Small intestine (tissue), 7 donors: Measurements from ENCODE around the gene ACADVL. TPM values are rescaled to one million over a fixed set of nuclear protein-coding genes. Genes with fewer than 3 reads are reported as not detected.
A peak's percentile ranks its signal among the peaks of the same experiment; 100 is the strongest.

Experiments
- DNase-seq, 2 donors: peaks; one replicate each; pipeline versions ENCODE4 v3.0.0 to v3.0.0-alpha.2; 2013
- FAIRE-seq: peaks from 2 replicates; lab custom pipeline; 2012; peaks lifted over from hg19 to GRCh38; lab: Jason Lieb, UNC
- H3K27ac ChIP-seq, 3 donors: one replicate each; pipeline ENCODE4 v1.5.1; 2013; ENCODE audit warnings: low read length in 2 of 3, mild to moderate bottlenecking in 2 of 3, control low read depth in 1 of 3, inconsistent platforms in 1 of 3, low read depth in 1 of 3, moderate library complexity in 1 of 3
- H3K27me3 ChIP-seq, 3 donors: one replicate each; pipeline ENCODE4 v1.6.1; 2013; ENCODE audit warnings: low read length in 3 of 3, inconsistent platforms in 1 of 3; ENCODE audit not compliant: control insufficient read depth in 3 of 3, insufficient read depth in 3 of 3
- H3K36me3 ChIP-seq, 3 donors: one replicate each; pipeline ENCODE4 v1.6.1; 2013; ENCODE audit warnings: low read length in 3 of 3, inconsistent platforms in 1 of 3, low read depth in 1 of 3, mild to moderate bottlenecking in 1 of 3, moderate library complexity in 1 of 3; ENCODE audit not compliant: control insufficient read depth in 3 of 3, insufficient read depth in 2 of 3
- H3K4me1 ChIP-seq, 3 donors: one replicate each; pipeline ENCODE4 v1.6.1; 2013; ENCODE audit warnings: low read length in 2 of 3, inconsistent platforms in 1 of 3, low read depth in 1 of 3, mild to moderate bottlenecking in 1 of 3, moderate library complexity in 1 of 3; ENCODE audit not compliant: control insufficient read depth in 3 of 3, insufficient read depth in 2 of 3
- H3K4me3 ChIP-seq, 3 donors: one replicate each; pipeline ENCODE4 v1.5.1; 2013; ENCODE audit warnings: low read length in 3 of 3, control low read depth in 1 of 3, inconsistent platforms in 1 of 3, low read depth in 1 of 3, mild to moderate bottlenecking in 1 of 3, moderate library complexity in 1 of 3
- H3K9me3 ChIP-seq, 2 donors: one replicate each; pipeline ENCODE4 v1.6.1; 2013; ENCODE audit warnings: low read depth in 1 of 2, low read length in 1 of 2; ENCODE audit not compliant: control insufficient read depth in 2 of 2, insufficient read depth in 1 of 2
- WGBS, 3 donors: extraction: QIAGEN DNeasy Blood & Tissue Kit; methylation state at CpG; one replicate each; pipeline ENCODE4 v1.1.7; 2013; 5-methylcytosine and 5-hydroxymethylcytosine counted together
- polyA plus RNA-seq, 4 donors: library from polyadenylated mRNA; stranded (reverse) in 3 of 4; unstranded in 1 of 4; fragments of 200-250 nt in 3 of 4; fragments of 120-200 nt in 1 of 4; gene quantifications; one replicate each; pipeline versions ENCODE4 v1.2.1 to v1.2.3, GENCODE V29; 2013
- donor health status: healthy with polysubstance abuse.
- donor health status: control.
- donor health status: control.
- donor health status: Bipolar disorder and iron deficiency.
- donor health status: healthy.

ACADVL gene
- polyA plus RNA-seq, 4 donors, result 424 to 2,630 (median 1,444) TPM

DNA sequence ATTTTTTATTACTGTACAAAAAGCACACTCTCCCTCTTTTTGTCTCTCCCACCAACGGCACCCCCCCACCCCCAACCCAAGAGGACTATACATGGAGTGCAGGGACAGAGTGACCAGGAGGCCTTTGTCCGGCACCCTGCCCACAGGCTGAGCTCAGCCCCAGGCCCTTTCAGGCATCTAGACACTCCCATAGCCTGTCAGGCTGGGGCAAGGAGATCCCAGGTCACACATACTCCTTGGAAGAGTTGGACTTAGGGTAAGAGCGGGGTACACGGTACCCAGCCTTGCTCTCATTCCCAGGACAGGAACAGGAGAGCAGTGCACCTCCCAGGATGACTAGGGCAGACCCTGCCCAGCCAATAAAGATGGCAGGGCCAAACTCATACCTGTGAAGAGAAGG is 40.4 kb downstream of the ACADVL start:
- Histone ChIP-seq H3K27ac (peak overlapping the region; percentile 95 to 99 (median 99)), H3K4me1 (peaks cover 0 to 44% (median 0%) of the 10 kb centered on the region in 3 donors)
- DNase-seq, result peak; percentile 45 to 53

GRCh38 chr17:7260651-7261378 is 41.1 kb downstream of the ACADVL start:
- no peaks in the 10 kb centered on the region for H3K9me3 ChIP-seq
- peaks cover 0 to 44% (median 0%) of the 10 kb centered on the region in 3 donors for H3K4me1 ChIP-seq
- DNase-seq (peak; percentile 76 to 86), FAIRE-seq (no peak)
- WGBS, 3 donors, result 1 to 9% (median 3%) methylated on average over 43 to 54 of the region's 54 CpGs
- H3K27ac ChIP-seq, result peak overlapping the region; percentile 95 to 99 (median 99)
- H3K36me3 ChIP-seq, result peaks cover 0 to 50% (median 5%) of the 10 kb centered on the region in 3 donors
- peak overlapping the region; percentile 75 to 89 (median 76) for H3K4me3 ChIP-seq
- peaks cover 0 to 6% (median 0%) of the 10 kb centered on the region in 3 donors for H3K27me3 ChIP-seq

More for the DNA sequence above, 40.4 kb downstream of the ACADVL start:
- H3K36me3 ChIP-seq, result peaks cover 0 to 56% (median 5%) of the 10 kb centered on the region in 3 donors
- no peak for FAIRE-seq
- 32 to 61% (median 54%) methylated on average over 4 of the region's 4 CpGs for WGBS, 3 donors
- H3K9me3 ChIP-seq, result no peaks in the 10 kb centered on the region
- peak overlapping the region; percentile 75 to 89 (median 76) for H3K4me3 ChIP-seq
- H3K27me3 ChIP-seq, result peaks cover 0 to 6% (median 0%) of the 10 kb centered on the region in 3 donors

DNA sequence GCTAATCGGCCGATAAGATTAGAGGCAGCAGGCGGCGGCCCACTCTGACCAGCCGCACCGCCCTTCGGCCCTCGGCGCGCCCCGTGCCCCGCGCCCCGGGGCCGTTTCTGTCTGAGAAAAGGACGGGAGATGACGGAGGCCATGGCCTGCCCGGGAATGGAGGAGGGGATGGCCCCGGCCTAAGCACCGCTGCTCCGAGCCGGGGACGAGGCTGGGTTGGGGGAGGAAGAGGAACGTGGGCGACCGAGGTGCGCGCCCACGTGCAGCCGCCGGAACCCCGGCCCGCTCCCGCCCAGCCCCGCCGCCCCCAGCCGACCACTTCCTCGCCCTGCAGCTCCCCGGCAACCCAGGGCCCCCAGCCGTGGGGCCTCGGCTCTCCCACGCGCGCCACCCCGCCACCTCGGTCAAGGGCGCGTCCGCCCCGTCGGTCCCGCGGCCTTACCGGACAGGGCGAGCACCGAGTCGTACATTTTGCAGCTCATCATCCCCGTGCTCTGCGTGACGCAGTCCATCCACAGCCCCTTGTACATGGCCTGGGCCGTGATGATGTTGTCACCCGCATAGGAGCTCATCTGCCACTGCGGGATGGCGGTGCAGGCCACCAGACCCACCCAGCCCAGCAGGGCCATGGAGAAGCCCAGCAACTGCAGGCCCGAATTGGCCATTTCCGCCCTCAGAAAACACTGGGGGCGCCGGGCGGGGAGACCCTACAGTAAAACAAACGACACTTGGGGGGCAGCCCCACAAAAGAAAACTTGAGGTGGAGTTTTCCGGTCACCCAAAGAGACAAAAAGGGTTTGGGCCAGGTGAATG is 41.8 kb downstream of the ACADVL start:
- Histone ChIP-seq H3K27me3 (peaks cover 0 to 6% (median 0%) of the 10 kb centered on the region in 3 donors), H3K9me3 (no peaks in the 10 kb centered on the region), H3K27ac (peak overlapping the region; percentile 95 to 99 (median 99)), H3K4me1 (peaks cover 0 to 40% (median 0%) of the 10 kb centered on the region in 3 donors), H3K36me3 (peaks cover 0 to 42% (median 4%) of the 10 kb centered on the region in 3 donors), H3K4me3 (peak overlapping the region; percentile 75 to 89 (median 76))
- FAIRE-seq (no peak), DNase-seq (no peak)
- 2 to 5% (median 4%) methylated on average over 54 to 71 of the region's 71 CpGs for WGBS, 3 donors

GRCh38 chr17:7262192-7262934 is 42.6 kb downstream of the ACADVL start, which contains the start of gene CLDN7:
TSS of gene CLDN7 (minus strand) at chr17:7262478. CDS start at chr17:7262043, 435 bp downstream.
- peaks cover 0 to 6% (median 0%) of the 10 kb centered on the region in 3 donors for H3K27me3 ChIP-seq
- peaks cover 0 to 35% (median 2%) of the 10 kb centered on the region in 3 donors for H3K36me3 ChIP-seq
- DNase-seq (peak; percentile 97 to 98), FAIRE-seq (no peak)
- WGBS, 3 donors, result 4 to 7% (median 5%) methylated on average over 40 to 64 of the region's 64 CpGs
- H3K9me3 ChIP-seq, result no peaks in the 10 kb centered on the region
- peak within 1 kb of the TSS; percentile 75 to 89 (median 76) for H3K4me3 ChIP-seq
- H3K4me1 ChIP-seq, result peaks cover 0 to 33% (median 0%) of the 10 kb centered on the region in 3 donors
- H3K27ac ChIP-seq, result peak within 1 kb of the TSS; percentile 95 to 99 (median 99)

GRCh38 chr17:7262935-7263800 is 43.4 kb downstream of the ACADVL start:
- 0 to 6% (median 4%) methylated on average over 25 to 26 of the region's 26 CpGs for WGBS, 3 donors
- H3K27ac ChIP-seq, result peak overlapping the region; percentile 95 to 99 (median 97)
- peaks cover 0 to 6% (median 0%) of the 10 kb centered on the region in 3 donors for H3K27me3 ChIP-seq
- peaks cover 0 to 27% (median 2%) of the 10 kb centered on the region in 3 donors for H3K36me3 ChIP-seq
- H3K4me1 ChIP-seq, result peaks cover 0 to 25% (median 0%) of the 10 kb centered on the region in 3 donors
- no peaks in the 10 kb centered on the region for H3K9me3 ChIP-seq
- FAIRE-seq (no peak), DNase-seq (peak; percentile 94 to 97)
- peak overlapping the region; percentile 54 to 76 (median 74) for H3K4me3 ChIP-seq

DNA sequence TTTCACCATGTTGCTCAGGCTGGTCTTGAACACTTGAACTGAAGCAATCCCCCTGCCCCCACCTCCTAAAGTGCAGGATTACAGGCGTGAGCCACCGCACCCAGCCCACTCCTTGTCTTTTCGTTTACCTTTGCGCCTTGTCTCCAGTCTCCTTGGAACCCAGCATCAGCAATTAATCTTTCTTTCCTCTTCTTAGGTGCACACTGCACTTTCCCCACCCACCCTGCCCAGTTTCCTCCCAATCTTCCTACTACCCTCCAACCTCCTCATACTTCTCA is 44.0 kb downstream of the ACADVL start:
- Histone ChIP-seq H3K4me1 (peaks cover 0 to 20% (median 0%) of the 10 kb centered on the region in 3 donors), H3K36me3 (peaks cover 0 to 22% (median 2%) of the 10 kb centered on the region in 3 donors), H3K4me3 (peak overlapping the region in 2 of 3 donors; percentile 74 to 76), H3K9me3 (no peaks in the 10 kb centered on the region), H3K27me3 (peaks cover 0 to 6% (median 0%) of the 10 kb centered on the region in 3 donors), H3K27ac (peak overlapping the region; percentile 95 to 99 (median 97))
- DNase-seq (peak; percentile 71 to 89), FAIRE-seq (no peak)
- WGBS, 3 donors, result 9 to 31% (median 28%) methylated on average over 4 of the region's 4 CpGs

DNA sequence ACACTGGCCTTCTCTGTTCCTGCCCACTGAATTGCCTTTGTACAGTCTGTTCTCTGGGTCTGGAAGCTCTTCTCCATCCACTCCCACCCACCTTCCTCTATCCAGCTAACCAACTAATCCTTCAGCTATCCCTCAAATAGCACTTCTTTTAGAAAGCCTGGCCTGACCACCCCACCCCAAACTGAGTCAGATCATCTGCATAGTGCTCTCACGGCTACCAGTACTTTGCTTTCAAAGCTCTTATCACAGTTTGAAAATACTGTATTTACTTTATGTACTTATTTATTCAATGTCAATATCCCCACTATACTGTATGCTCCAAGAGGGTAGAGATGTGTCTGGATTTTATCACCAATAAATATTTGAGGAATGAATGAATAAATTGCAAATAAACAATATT is 47.0 kb downstream of the ACADVL start:
- H3K4me1 ChIP-seq, result peaks cover 0 to 18% (median 0%) of the 10 kb centered on the region in 3 donors
- H3K9me3 ChIP-seq, result no peaks in the 10 kb centered on the region
- 16 to 51% (median 36%) methylated on average over 1 of the region's 1 CpG for WGBS, 3 donors
- FAIRE-seq, result no peak
- peaks cover 0 to 4% (median 0%) of the 10 kb centered on the region in 3 donors for H3K27me3 ChIP-seq
- H3K36me3 ChIP-seq, result peaks cover 0 to 2% (median 0%) of the 10 kb centered on the region in 3 donors
- no peak overlapping the region for H3K27ac ChIP-seq
- H3K4me3 ChIP-seq, result no peak overlapping the region
- DNase-seq, result no peak
